Panc1 (cell line): Measurements from ENCODE around the gene SERINC3.

Experiments used
- CTCF ChIP-seq: fragments of 450-650 bp; IDR thresholded peaks from 2 replicates; pipeline ENCODE4 v1.5.1; 2017; ENCODE audit warnings: mild to moderate bottlenecking
- POLR2AphosphoS5 ChIP-seq: IDR thresholded peaks from 2 replicates; pipeline ENCODE4 v1.6.1; 2012; ENCODE audit warnings: mild to moderate bottlenecking, low read depth, low read length, moderate library complexity
- REST ChIP-seq, 2 experiments: IDR thresholded peaks; 2 replicates each; pipeline ENCODE4 v1.6.1; 2011 to 2012; ENCODE audit warnings: low read depth in 2 of 2, control low read depth in 1 of 2, low read length in 1 of 2, mild to moderate bottlenecking in 1 of 2, moderate library complexity in 1 of 2; ENCODE audit not compliant: insufficient read depth in 1 of 2
- SIN3A ChIP-seq: IDR thresholded peaks from 2 replicates; pipeline ENCODE4 v1.6.1; 2012; ENCODE audit warnings: low read depth, mild to moderate bottlenecking, low read length, moderate library complexity, borderline replicate concordance; ENCODE audit not compliant: insufficient read depth
- TCF7L2 ChIP-seq: IDR thresholded peaks from 2 replicates; pipeline ENCODE4 v1.6.1; 2011; ENCODE audit warnings: mild to moderate bottlenecking, low read depth, low read length, inconsistent platforms

- TF ChIP-seq CTCF (no peak), POLR2AphosphoS5 (no peak), SIN3A (no peak), REST (IDR thresholded peaks at IDR 0.05; ENCODE audit: insufficient read depth in 1 of 2, low read depth in 2 of 2, low read length in 1 of 2) (no peak), TCF7L2 (no peak)
Measured at GRCh38 chr20:44465001-44465560, 56.8 kb downstream of the SERINC3 start.
